HL-60/S4 treated with retinoic acid at 250 ng/mL for 4 days and 3 days (cell line): Measurements from ENCODE around the gene PYCR2.
"Not testable (repeated sequence)": the region's sequence is repeated elsewhere in the genome, so short reads cannot be mapped to it uniquely, and the experiment has no call there.

Experiments used
- in situ Hi-C: fragments of 300-500 bp; cut with MboI; formaldehyde crosslinking; loops from 2 replicates; pipeline ENCODE4 v1.7.0; 2022; ENCODE audit warnings: low sequenced_read_pairs

PYCR2 gene

GRCh38 chr1:225943582-225943981 is 19.5 kb upstream of the PYCR2 start:
- in situ Hi-C loops = no loop called here

- in situ Hi-C loops = no loop called here
Measured at GRCh38 chr1:225942574-225942973, 18.5 kb upstream of the PYCR2 start.

GRCh38 chr1:225941942-225942222 is 17.8 kb upstream of the PYCR2 start:
- in situ Hi-C loops = no loop called here

GRCh38 chr1:225941187-225941941 is 17.3 kb upstream of the PYCR2 start, which contains the start of gene LEFTY2:
LEFTY2 (minus strand) TSS chr1:225941220; CDS start chr1:225941140, 80 bp downstream.
- in situ Hi-C loops = no loop called here

GRCh38 chr1:225940385-225941151 is 16.5 kb upstream of the PYCR2 start:
- in situ Hi-C loops = no loop called here

GRCh38 chr1:225939939-225940310 is 15.9 kb upstream of the PYCR2 start:
- in situ Hi-C loops = not testable (repeated sequence)

GRCh38 chr1:225939097-225939938 is 15.3 kb upstream of the PYCR2 start:
- in situ Hi-C loops = not testable (repeated sequence)

- in situ Hi-C loops = no loop called here
Measured at GRCh38 chr1:225937048-225937968, 13.3 kb upstream of the PYCR2 start.

GRCh38 chr1:225936523-225936922 is 12.5 kb upstream of the PYCR2 start:
- in situ Hi-C loops = no loop called here

- in situ Hi-C loops = not testable (repeated sequence)
Measured at GRCh38 chr1:225936086-225936485, 12.0 kb upstream of the PYCR2 start.

GRCh38 chr1:225934711-225935110 is 10.7 kb upstream of the PYCR2 start:
- in situ Hi-C loops = no loop called here

GRCh38 chr1:225933072-225933471 is 9.0 kb upstream of the PYCR2 start:
- in situ Hi-C loops = no loop called here

- in situ Hi-C loops = no loop called here
Measured at GRCh38 chr1:225931270-225932136, 7.5 kb upstream of the PYCR2 start.

- in situ Hi-C loops = no loop called here
Measured at GRCh38 chr1:225930566-225930965, 6.5 kb upstream of the PYCR2 start.

GRCh38 chr1:225929462-225929861 is 5.4 kb upstream of the PYCR2 start:
- in situ Hi-C loops = not testable (repeated sequence)

- in situ Hi-C loops = no loop called here
Measured at GRCh38 chr1:225928186-225929175, 4.4 kb upstream of the PYCR2 start.

GRCh38 chr1:225926551-225927113 is 2.6 kb upstream of the PYCR2 start:
- in situ Hi-C loops = no loop called here

GRCh38 chr1:225923381-225923691 is 714 bp downstream of the PYCR2 start:
- in situ Hi-C loops = no loop called here
